Measurements from ENCODE around the gene PTPRA. TPM values are rescaled to one million over a fixed set of nuclear protein-coding genes. Genes with fewer than 3 reads are reported as not detected.
A peak's percentile ranks its signal among the peaks of the same experiment; 100 is the strongest.

PTPRA gene
- total and polyA plus RNA-seq, 2 of the 13 experiments (the other 11 are each of a cell fraction or from before 2014, with no cell fraction given) = 47.2 to 127 TPM

DNA sequence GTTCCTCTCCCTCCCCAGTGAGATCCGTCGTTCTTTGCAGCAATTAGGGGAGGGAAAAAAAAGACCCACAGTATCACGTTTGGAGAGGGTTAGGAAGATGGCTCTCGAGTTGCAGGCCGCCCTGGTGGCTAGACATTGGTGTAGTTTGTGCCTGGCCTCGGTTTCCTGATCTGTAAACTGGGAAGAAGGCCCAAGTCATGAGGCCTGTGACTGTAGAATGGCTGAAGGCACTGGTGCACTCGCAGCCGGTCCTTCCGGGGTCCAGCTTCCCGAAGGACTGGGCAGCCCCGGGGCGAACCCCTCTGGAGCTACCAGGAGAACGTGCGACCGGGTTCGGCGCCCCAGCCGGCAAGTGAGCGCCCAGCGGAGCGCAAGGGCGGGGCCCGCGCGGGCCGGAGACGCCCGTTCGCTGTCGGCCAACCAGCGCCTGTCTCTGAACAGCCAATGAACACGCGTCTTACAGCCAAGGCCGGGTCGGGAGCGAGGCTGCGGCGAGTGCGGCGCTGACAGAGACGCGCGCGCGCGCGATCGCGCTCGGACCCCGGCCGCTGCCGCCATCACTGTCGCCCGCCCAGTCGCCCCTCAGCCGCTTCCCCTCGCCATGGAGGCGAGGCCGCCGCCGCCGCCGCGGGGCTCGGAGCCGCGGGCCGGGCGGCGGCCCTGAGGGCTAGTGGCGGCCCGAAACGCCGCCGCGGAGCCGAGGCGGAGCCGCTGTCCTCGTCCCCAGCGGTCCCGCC, at the start of gene PTPRA (continued):
- TF ChIP-seq YY1 (IDR thresholded peaks at IDR 0.05; ENCODE audit: insufficient read depth, insufficient replicate concordance, low read depth, low read length) (peak; percentile 93), ZNF674 (CRISPR knock-in tag; IDR thresholded peaks at IDR 0.05; ENCODE audit: low read depth) (peak; percentile 90), CBX1 (IDR thresholded peaks at IDR 0.05; ENCODE audit: low read depth) (no peak), WIZ (CRISPR knock-in tag; IDR thresholded peaks at IDR 0.05) (no peak; the same call in none of the 2 replicates), ZSCAN12 (CRISPR knock-in tag; IDR thresholded peaks at IDR 0.05) (peak; percentile 90; the same call in 1 of the 2 replicates), NFE2L2 (IDR thresholded peaks at IDR 0.05; ENCODE audit: low read length) (no peak), ZNF749 (CRISPR knock-in tag; IDR thresholded peaks at IDR 0.05; ENCODE audit: borderline replicate concordance) (peak; percentile 80), TARDBP (CRISPR knock-in tag; IDR thresholded peaks at IDR 0.05) (peak; percentile 50), ZNF446 (CRISPR knock-in tag; IDR thresholded peaks at IDR 0.05) (no peak), ZNF879 (CRISPR knock-in tag; IDR thresholded peaks at IDR 0.05) (peak; percentile 51; the same call in 1 of the 2 replicates), FOXK2 (IDR thresholded peaks at IDR 0.05) (no peak), SP140L (CRISPR knock-in tag; IDR thresholded peaks at IDR 0.05; ENCODE audit: borderline replicate concordance) (no peak; the same call in none of the 2 replicates), BHLHE40 (IDR thresholded peaks at IDR 0.05; ENCODE audit: low read length) (no peak), ARNT2 (CRISPR knock-in tag; IDR thresholded peaks at IDR 0.05; ENCODE audit: low read depth) (peak; percentile 63), CENPT (CRISPR knock-in tag; IDR thresholded peaks at IDR 0.05; ENCODE audit: low read depth) (peak; percentile 20; the same call in 1 of the 2 replicates), HNRNPL (IDR thresholded peaks at IDR 0.05; ENCODE audit: low read depth, low read length) (no peak)
- TF ChIP-seq, protein P1, sequence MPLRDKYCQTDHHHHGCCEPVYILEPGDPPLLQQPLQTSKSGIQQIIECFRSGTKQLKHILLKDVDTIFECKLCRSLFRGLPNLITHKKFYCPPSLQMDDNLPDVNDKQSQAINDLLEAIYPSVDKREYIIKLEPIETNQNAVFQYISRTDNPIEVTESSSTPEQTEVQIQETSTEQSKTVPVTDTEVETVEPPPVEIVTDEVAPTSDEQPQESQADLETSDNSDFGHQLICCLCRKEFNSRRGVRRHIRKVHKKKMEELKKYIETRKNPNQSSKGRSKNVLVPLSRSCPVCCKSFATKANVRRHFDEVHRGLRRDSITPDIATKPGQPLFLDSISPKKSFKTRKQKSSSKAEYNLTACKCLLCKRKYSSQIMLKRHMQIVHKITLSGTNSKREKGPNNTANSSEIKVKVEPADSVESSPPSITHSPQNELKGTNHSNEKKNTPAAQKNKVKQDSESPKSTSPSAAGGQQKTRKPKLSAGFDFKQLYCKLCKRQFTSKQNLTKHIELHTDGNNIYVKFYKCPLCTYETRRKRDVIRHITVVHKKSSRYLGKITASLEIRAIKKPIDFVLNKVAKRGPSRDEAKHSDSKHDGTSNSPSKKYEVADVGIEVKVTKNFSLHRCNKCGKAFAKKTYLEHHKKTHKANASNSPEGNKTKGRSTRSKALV (CRISPR knock-in tag; IDR thresholded peaks at IDR 0.05) = no peak; the same call in 1 of the 2 replicates
- TF ChIP-seq, protein P2, sequence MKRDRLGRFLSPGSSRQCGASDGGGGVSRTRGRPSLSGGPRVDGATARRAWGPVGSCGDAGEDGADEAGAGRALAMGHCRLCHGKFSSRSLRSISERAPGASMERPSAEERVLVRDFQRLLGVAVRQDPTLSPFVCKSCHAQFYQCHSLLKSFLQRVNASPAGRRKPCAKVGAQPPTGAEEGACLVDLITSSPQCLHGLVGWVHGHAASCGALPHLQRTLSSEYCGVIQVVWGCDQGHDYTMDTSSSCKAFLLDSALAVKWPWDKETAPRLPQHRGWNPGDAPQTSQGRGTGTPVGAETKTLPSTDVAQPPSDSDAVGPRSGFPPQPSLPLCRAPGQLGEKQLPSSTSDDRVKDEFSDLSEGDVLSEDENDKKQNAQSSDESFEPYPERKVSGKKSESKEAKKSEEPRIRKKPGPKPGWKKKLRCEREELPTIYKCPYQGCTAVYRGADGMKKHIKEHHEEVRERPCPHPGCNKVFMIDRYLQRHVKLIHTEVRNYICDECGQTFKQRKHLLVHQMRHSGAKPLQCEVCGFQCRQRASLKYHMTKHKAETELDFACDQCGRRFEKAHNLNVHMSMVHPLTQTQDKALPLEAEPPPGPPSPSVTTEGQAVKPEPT (CRISPR knock-in tag; IDR thresholded peaks at IDR 0.05; ENCODE audit: low read depth) = 0 out of 2 replicates have a peak, but pooled peaks have one; percentile 13
- TF ChIP-seq, protein P3, sequence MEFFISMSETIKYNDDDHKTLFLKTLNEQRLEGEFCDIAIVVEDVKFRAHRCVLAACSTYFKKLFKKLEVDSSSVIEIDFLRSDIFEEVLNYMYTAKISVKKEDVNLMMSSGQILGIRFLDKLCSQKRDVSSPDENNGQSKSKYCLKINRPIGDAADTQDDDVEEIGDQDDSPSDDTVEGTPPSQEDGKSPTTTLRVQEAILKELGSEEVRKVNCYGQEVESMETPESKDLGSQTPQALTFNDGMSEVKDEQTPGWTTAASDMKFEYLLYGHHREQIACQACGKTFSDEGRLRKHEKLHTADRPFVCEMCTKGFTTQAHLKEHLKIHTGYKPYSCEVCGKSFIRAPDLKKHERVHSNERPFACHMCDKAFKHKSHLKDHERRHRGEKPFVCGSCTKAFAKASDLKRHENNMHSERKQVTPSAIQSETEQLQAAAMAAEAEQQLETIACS (CRISPR knock-in tag; IDR thresholded peaks at IDR 0.05) = peak; percentile 98
- TF ChIP-seq, protein P4, sequence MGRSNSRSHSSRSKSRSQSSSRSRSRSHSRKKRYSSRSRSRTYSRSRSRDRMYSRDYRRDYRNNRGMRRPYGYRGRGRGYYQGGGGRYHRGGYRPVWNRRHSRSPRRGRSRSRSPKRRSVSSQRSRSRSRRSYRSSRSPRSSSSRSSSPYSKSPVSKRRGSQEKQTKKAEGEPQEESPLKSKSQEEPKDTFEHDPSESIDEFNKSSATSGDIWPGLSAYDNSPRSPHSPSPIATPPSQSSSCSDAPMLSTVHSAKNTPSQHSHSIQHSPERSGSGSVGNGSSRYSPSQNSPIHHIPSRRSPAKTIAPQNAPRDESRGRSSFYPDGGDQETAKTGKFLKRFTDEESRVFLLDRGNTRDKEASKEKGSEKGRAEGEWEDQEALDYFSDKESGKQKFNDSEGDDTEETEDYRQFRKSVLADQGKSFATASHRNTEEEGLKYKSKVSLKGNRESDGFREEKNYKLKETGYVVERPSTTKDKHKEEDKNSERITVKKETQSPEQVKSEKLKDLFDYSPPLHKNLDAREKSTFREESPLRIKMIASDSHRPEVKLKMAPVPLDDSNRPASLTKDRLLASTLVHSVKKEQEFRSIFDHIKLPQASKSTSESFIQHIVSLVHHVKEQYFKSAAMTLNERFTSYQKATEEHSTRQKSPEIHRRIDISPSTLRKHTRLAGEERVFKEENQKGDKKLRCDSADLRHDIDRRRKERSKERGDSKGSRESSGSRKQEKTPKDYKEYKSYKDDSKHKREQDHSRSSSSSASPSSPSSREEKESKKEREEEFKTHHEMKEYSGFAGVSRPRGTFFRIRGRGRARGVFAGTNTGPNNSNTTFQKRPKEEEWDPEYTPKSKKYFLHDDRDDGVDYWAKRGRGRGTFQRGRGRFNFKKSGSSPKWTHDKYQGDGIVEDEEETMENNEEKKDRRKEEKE (IDR thresholded peaks at IDR 0.05) = no peak
- TF ChIP-seq, protein P5, sequence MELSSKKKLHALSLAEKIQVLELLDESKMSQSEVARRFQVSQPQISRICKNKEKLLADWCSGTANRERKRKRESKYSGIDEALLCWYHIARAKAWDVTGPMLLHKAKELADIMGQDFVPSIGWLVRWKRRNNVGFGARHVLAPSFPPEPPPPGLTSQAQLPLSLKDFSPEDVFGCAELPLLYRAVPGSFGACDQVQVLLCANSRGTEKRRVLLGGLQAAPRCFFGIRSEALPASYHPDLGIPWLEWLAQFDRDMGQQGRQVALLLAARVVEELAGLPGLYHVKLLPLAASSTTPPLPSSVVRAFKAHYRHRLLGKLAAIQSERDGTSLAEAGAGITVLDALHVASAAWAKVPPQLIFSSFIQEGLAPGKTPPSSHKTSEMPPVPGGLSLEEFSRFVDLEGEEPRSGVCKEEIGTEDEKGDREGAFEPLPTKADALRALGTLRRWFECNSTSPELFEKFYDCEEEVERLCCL (CRISPR knock-in tag; IDR thresholded peaks at IDR 0.05; ENCODE audit: borderline replicate concordance) = 0 out of 2 replicates have a peak, but pooled peaks have one; percentile 28
